DMS114 treated with DMSO at 0.1 percent for 48 hours (cell line): Measurements from ENCODE around the gene SERPINE2.
A peak's percentile ranks its signal among the peaks of the same experiment; 100 is the strongest.

Source experiments
- DNase-seq: peaks from one replicate; lab custom pipeline; 2025; ENCODE audit not compliant: unreplicated experiment; lab: John Stamatoyannopoulos, UW

Gene SERPINE2

GRCh38 chr2:224039080-224039769 lies at the start of gene SERPINE2:
Gene SERPINE2, minus strand, starts transcription at chr2:224039286. Its CDS starts 37,386 bp downstream, at chr2:224001900.
- peak; percentile 13 for DNase-seq

- DNase-seq = no peak
These were observed 47.3 kb upstream of the SERPINE2 start for GRCh38 chr2:224086226-224086914.

- DNase-seq = no peak
These were observed 46.7 kb upstream of the SERPINE2 start for GRCh38 chr2:224085811-224086210.

GRCh38 chr2:224085246-224085645 lies 46.2 kb upstream of the SERPINE2 start:
- no peak for DNase-seq

GRCh38 chr2:224084266-224084892 lies 45.3 kb upstream of the SERPINE2 start:
- DNase-seq = no peak

- no peak for DNase-seq
These were observed 44.6 kb upstream of the SERPINE2 start for GRCh38 chr2:224083638-224084037.

- no peak for DNase-seq
These were observed 39.6 kb upstream of the SERPINE2 start for GRCh38 chr2:224078656-224079055.

GRCh38 chr2:224077773-224078507 lies 38.9 kb upstream of the SERPINE2 start:
- DNase-seq = no peak

GRCh38 chr2:224075588-224075987 lies 36.5 kb upstream of the SERPINE2 start:
- DNase-seq = no peak

- DNase-seq = no peak
These were observed 34.6 kb upstream of the SERPINE2 start for GRCh38 chr2:224073676-224074075.

GRCh38 chr2:224072541-224073188 lies 33.6 kb upstream of the SERPINE2 start:
- no peak for DNase-seq

GRCh38 chr2:224069172-224069571 lies 30.1 kb upstream of the SERPINE2 start:
- DNase-seq = no peak

GRCh38 chr2:224063298-224063648 lies 24.2 kb upstream of the SERPINE2 start:
- DNase-seq = no peak

- no peak for DNase-seq
These were observed 23.6 kb upstream of the SERPINE2 start for GRCh38 chr2:224062481-224063297.

- DNase-seq = no peak
These were observed 21.8 kb upstream of the SERPINE2 start for GRCh38 chr2:224060783-224061482.

GRCh38 chr2:224059178-224059577 lies 20.1 kb upstream of the SERPINE2 start:
- DNase-seq = no peak

- no peak for DNase-seq
These were observed 19.1 kb upstream of the SERPINE2 start for GRCh38 chr2:224058048-224058775.

GRCh38 chr2:224056889-224057288 lies 17.8 kb upstream of the SERPINE2 start:
- DNase-seq = no peak

GRCh38 chr2:224055101-224055500 lies 16.0 kb upstream of the SERPINE2 start:
- DNase-seq = no peak
